ENCODE data around the gene SMARCB1.

SMARCB1 gene

GRCh38 chr22:23789638-23790037, 2.9 kb downstream of the SMARCB1 start:
- H2AFZ ChIP-seq (ENCODE audit: low read depth, low read length): no peak overlapping the region
- H3K9me3 ChIP-seq (ENCODE audit: low read length): no peaks in the 10 kb centered on the region
- no peaks in the 10 kb centered on the region for H3K27me3 ChIP-seq (ENCODE audit: insufficient read depth, low read length)
- peaks cover 37% of the 10 kb centered on the region for H3K36me3 ChIP-seq (ENCODE audit: insufficient read depth, low read length)
- no peak overlapping the region for H3K4me3 ChIP-seq (ENCODE audit: low read length)
- H3K4me1 ChIP-seq (ENCODE audit: insufficient read depth, low read length): peaks cover 14% of the 10 kb centered on the region

GRCh38 chr22:23790819-23791737, 4.3 kb downstream of the SMARCB1 start:
- no peaks in the 10 kb centered on the region for H3K9me3 ChIP-seq (ENCODE audit: low read length)
- H3K27me3 ChIP-seq (ENCODE audit: insufficient read depth, low read length): no peaks in the 10 kb centered on the region
- peaks cover 45% of the 10 kb centered on the region for H3K36me3 ChIP-seq (ENCODE audit: insufficient read depth, low read length)
- no peak overlapping the region for H3K4me3 ChIP-seq (ENCODE audit: low read length)
- peaks cover 14% of the 10 kb centered on the region for H3K4me1 ChIP-seq (ENCODE audit: insufficient read depth, low read length)
- no peak overlapping the region for H2AFZ ChIP-seq (ENCODE audit: low read depth, low read length)

- Histone ChIP-seq H3K36me3 (ENCODE audit: insufficient read depth, low read length) (peaks cover 51% of the 10 kb centered on the region), H3K9me3 (ENCODE audit: low read length) (no peaks in the 10 kb centered on the region), H3K27me3 (ENCODE audit: insufficient read depth, low read length) (no peaks in the 10 kb centered on the region), H2AFZ (ENCODE audit: low read depth, low read length) (no peak overlapping the region), H3K4me3 (ENCODE audit: low read length) (no peak overlapping the region), H3K4me1 (ENCODE audit: insufficient read depth, low read length) (peaks cover 9% of the 10 kb centered on the region)
Measured at GRCh38 chr22:23791738-23792645, 5.2 kb downstream of the SMARCB1 start.

- Histone ChIP-seq H3K4me1 (ENCODE audit: insufficient read depth, low read length) (no peaks in the 10 kb centered on the region), H3K9me3 (ENCODE audit: low read length) (no peaks in the 10 kb centered on the region), H3K36me3 (ENCODE audit: insufficient read depth, low read length) (peaks cover 59% of the 10 kb centered on the region), H3K4me3 (ENCODE audit: low read length) (no peak overlapping the region), H3K27me3 (ENCODE audit: insufficient read depth, low read length) (no peaks in the 10 kb centered on the region), H2AFZ (ENCODE audit: low read depth, low read length) (no peak overlapping the region)
Measured at GRCh38 chr22:23793326-23793725, 6.6 kb downstream of the SMARCB1 start.

GRCh38 chr22:23796461-23796860, 9.7 kb downstream of the SMARCB1 start:
- Histone ChIP-seq H3K9me3 (ENCODE audit: low read length) (no peaks in the 10 kb centered on the region), H3K4me1 (ENCODE audit: insufficient read depth, low read length) (no peaks in the 10 kb centered on the region), H3K4me3 (ENCODE audit: low read length) (no peak overlapping the region), H3K36me3 (ENCODE audit: insufficient read depth, low read length) (peaks cover 76% of the 10 kb centered on the region), H3K27me3 (ENCODE audit: insufficient read depth, low read length) (no peaks in the 10 kb centered on the region), H2AFZ (ENCODE audit: low read depth, low read length) (no peak overlapping the region)

GRCh38 chr22:23800297-23801237, 13.8 kb downstream of the SMARCB1 start:
- H3K36me3 ChIP-seq (ENCODE audit: insufficient read depth, low read length): peaks cover 76% of the 10 kb centered on the region
- H3K9me3 ChIP-seq (ENCODE audit: low read length): no peaks in the 10 kb centered on the region
- no peak overlapping the region for H3K4me3 ChIP-seq (ENCODE audit: low read length)
- no peak overlapping the region for H2AFZ ChIP-seq (ENCODE audit: low read depth, low read length)
- no peaks in the 10 kb centered on the region for H3K4me1 ChIP-seq (ENCODE audit: insufficient read depth, low read length)
- no peaks in the 10 kb centered on the region for H3K27me3 ChIP-seq (ENCODE audit: insufficient read depth, low read length)

GRCh38 chr22:23801238-23801821, 14.6 kb downstream of the SMARCB1 start:
- Histone ChIP-seq H3K4me1 (ENCODE audit: insufficient read depth, low read length) (no peaks in the 10 kb centered on the region), H3K27me3 (ENCODE audit: insufficient read depth, low read length) (no peaks in the 10 kb centered on the region), H3K36me3 (ENCODE audit: insufficient read depth, low read length) (peaks cover 78% of the 10 kb centered on the region), H3K4me3 (ENCODE audit: low read length) (no peak overlapping the region), H3K9me3 (ENCODE audit: low read length) (no peaks in the 10 kb centered on the region), H2AFZ (ENCODE audit: low read depth, low read length) (no peak overlapping the region)

- no peak overlapping the region for H3K4me3 ChIP-seq (ENCODE audit: low read length)
- no peaks in the 10 kb centered on the region for H3K9me3 ChIP-seq (ENCODE audit: low read length)
- H2AFZ ChIP-seq (ENCODE audit: low read depth, low read length): no peak overlapping the region
- no peaks in the 10 kb centered on the region for H3K4me1 ChIP-seq (ENCODE audit: insufficient read depth, low read length)
- H3K36me3 ChIP-seq (ENCODE audit: insufficient read depth, low read length): peaks cover 80% of the 10 kb centered on the region
- H3K27me3 ChIP-seq (ENCODE audit: insufficient read depth, low read length): no peaks in the 10 kb centered on the region
Measured at GRCh38 chr22:23801886-23802377, 15.2 kb downstream of the SMARCB1 start.

- Histone ChIP-seq H2AFZ (ENCODE audit: low read depth, low read length) (no peak overlapping the region), H3K27me3 (ENCODE audit: insufficient read depth, low read length) (no peaks in the 10 kb centered on the region), H3K36me3 (ENCODE audit: insufficient read depth, low read length) (peaks cover 77% of the 10 kb centered on the region), H3K9me3 (ENCODE audit: low read length) (no peaks in the 10 kb centered on the region), H3K4me3 (ENCODE audit: low read length) (no peak overlapping the region), H3K4me1 (ENCODE audit: insufficient read depth, low read length) (no peaks in the 10 kb centered on the region)
Measured at GRCh38 chr22:23803001-23803819, 16.4 kb downstream of the SMARCB1 start.

- Histone ChIP-seq H3K9me3 (ENCODE audit: low read length) (no peaks in the 10 kb centered on the region), H3K27me3 (ENCODE audit: insufficient read depth, low read length) (no peaks in the 10 kb centered on the region), H3K36me3 (ENCODE audit: insufficient read depth, low read length) (peaks cover 71% of the 10 kb centered on the region), H3K4me1 (ENCODE audit: insufficient read depth, low read length) (no peaks in the 10 kb centered on the region), H3K4me3 (ENCODE audit: low read length) (no peak overlapping the region), H2AFZ (ENCODE audit: low read depth, low read length) (no peak overlapping the region)
Measured at GRCh38 chr22:23804781-23805291, 18.1 kb downstream of the SMARCB1 start.

- no peaks in the 10 kb centered on the region for H3K27me3 ChIP-seq (ENCODE audit: insufficient read depth, low read length)
- no peak overlapping the region for H3K4me3 ChIP-seq (ENCODE audit: low read length)
- no peak overlapping the region for H2AFZ ChIP-seq (ENCODE audit: low read depth, low read length)
- H3K36me3 ChIP-seq (ENCODE audit: insufficient read depth, low read length): peaks cover 66% of the 10 kb centered on the region
- H3K4me1 ChIP-seq (ENCODE audit: insufficient read depth, low read length): no peaks in the 10 kb centered on the region
- H3K9me3 ChIP-seq (ENCODE audit: low read length): no peaks in the 10 kb centered on the region
Measured at GRCh38 chr22:23806837-23807236, 20.1 kb downstream of the SMARCB1 start.

All from neuron (in vitro differentiated cells).